WTC11 (cell line): ENCODE data around the gene MED12. TPM values are rescaled to one million over a fixed set of nuclear protein-coding genes. Genes with fewer than 3 reads are reported as not detected.

ENCODE experiments used
- ATAC-seq: fragments of 200-7000 bp; cut with Tn5 transposase; 2 replicates; pipeline ENCODE4 v1.10.0; 2021; ENCODE audit warnings: mild to moderate bottlenecking, moderate library complexity
- CTCF ChIA-PET: fragments of 300-600 bp; sonication (Branson Sonifier 250); formaldehyde crosslinking; loops from one replicate; lab custom pipeline; 2021; ENCODE audit warnings: antibody characterized with exemption; lab: Charles Lee
- POLR2A ChIA-PET: fragments of 350-600 bp; sonication (Branson Sonifier 250); formaldehyde crosslinking; loops from one replicate; lab custom pipeline; 2021; ENCODE audit warnings: antibody characterized with exemption; lab: Charles Lee
- DNase-seq: peaks from one replicate; pipeline ENCODE4 v3.0.0; 2021; ENCODE audit warnings: low spot score
- H3K27ac Mint-ChIP-seq: 2 replicates; pipeline ENCODE4 v1.8.0; 2021; ENCODE audit warnings: mixed read lengths
- H3K27me3 Mint-ChIP-seq: 2 replicates; pipeline ENCODE4 v1.8.0; 2021; ENCODE audit warnings: low read depth, mild to moderate bottlenecking, moderate library complexity, mixed read lengths
- H3K36me3 Mint-ChIP-seq: 2 replicates; pipeline ENCODE4 v1.8.0; 2021; ENCODE audit warnings: mixed read lengths
- H3K4me1 Mint-ChIP-seq: 2 replicates; pipeline ENCODE4 v1.8.0; 2022; ENCODE audit warnings: mixed read lengths
- H3K4me3 Mint-ChIP-seq: 2 replicates; pipeline ENCODE4 v1.8.0; 2021; ENCODE audit warnings: mild to moderate bottlenecking, moderate library complexity, mixed read lengths
- H3K9me3 Mint-ChIP-seq: 2 replicates; pipeline ENCODE4 v1.8.0; 2021; ENCODE audit warnings: mixed read lengths
- ARID4B ChIP-seq: sonication (generic); formaldehyde crosslinking; IDR thresholded peaks from 2 replicates; pipeline ENCODE4 v1.8.0; 2023; ENCODE audit warnings: missing genetic modification reagents, mild to moderate bottlenecking, borderline replicate concordance
- CBFB ChIP-seq: sonication (generic); formaldehyde crosslinking; IDR thresholded peaks from 2 replicates; pipeline ENCODE4 v1.8.1; 2022; ENCODE audit warnings: mild to moderate bottlenecking, low read depth, missing genetic modification reagents
- CTCF ChIP-seq: fragments of 200-600 bp; IDR thresholded peaks from 2 replicates; pipeline ENCODE4 v1.8.0; 2022; ENCODE audit warnings: antibody characterized with exemption
- EMX1 ChIP-seq: fragments of 250-450 bp; sonication (Bioruptor Pico); IDR thresholded peaks from 2 replicates; pipeline ENCODE4 v1.8.0; 2021; ENCODE audit warnings: mild to moderate bottlenecking
- GTF2I ChIP-seq: fragments of 250-450 bp; sonication (Bioruptor Pico); conservative IDR thresholded peaks from 2 replicates; pipeline ENCODE4 v1.4.0; 2021; ENCODE audit warnings: mild to moderate bottlenecking
- HMGA2 ChIP-seq: fragments of 250-450 bp; sonication (Bioruptor Pico); IDR thresholded peaks from 2 replicates; pipeline ENCODE4 v1.4.0; 2021; ENCODE audit warnings: mild to moderate bottlenecking, moderate library complexity
- KAT7 ChIP-seq: sonication (generic); formaldehyde crosslinking; IDR thresholded peaks from 2 replicates; pipeline ENCODE4 v1.8.1; 2023; ENCODE audit warnings: missing genetic modification reagents, mild to moderate bottlenecking, borderline replicate concordance
- NFYB ChIP-seq: sonication (generic); formaldehyde crosslinking; conservative IDR thresholded peaks from 2 replicates; pipeline ENCODE4 v1.8.0; 2022; ENCODE audit warnings: low read depth, missing genetic modification reagents
- OVOL2 ChIP-seq: fragments of 250-450 bp; sonication (Bioruptor Pico); IDR thresholded peaks from 2 replicates; pipeline ENCODE4 v1.9.0; 2021; ENCODE audit warnings: mild to moderate bottlenecking, borderline replicate concordance
- PRRX2 ChIP-seq: fragments of 250-450 bp; sonication (Bioruptor Pico); IDR thresholded peaks from 2 replicates; pipeline ENCODE4 v1.8.0; 2021; ENCODE audit warnings: mild to moderate bottlenecking
- SOX15 ChIP-seq: fragments of 250-450 bp; sonication (Bioruptor Pico); IDR thresholded peaks from 2 replicates; pipeline ENCODE4 v1.9.0; 2021; ENCODE audit warnings: mild to moderate bottlenecking
- TEAD1 ChIP-seq: sonication (generic); formaldehyde crosslinking; IDR thresholded peaks from 2 replicates; pipeline ENCODE4 v1.8.0; 2022; ENCODE audit warnings: mild to moderate bottlenecking, missing genetic modification reagents
- ZNF121 ChIP-seq: sonication (generic); formaldehyde crosslinking; IDR thresholded peaks from 2 replicates; pipeline ENCODE4 v1.8.0; 2023; ENCODE audit warnings: missing genetic modification reagents
- ZNF232 ChIP-seq: sonication (generic); formaldehyde crosslinking; IDR thresholded peaks from 2 replicates; pipeline ENCODE4 v1.8.0; 2022; ENCODE audit warnings: mild to moderate bottlenecking, missing genetic modification reagents
- total RNA-seq: library from RNA; stranded (reverse); gene quantifications from 3 replicates; pipeline ENCODE4 v1.2.3, GENCODE V29; 2021
- TF ChIP-seq, protein P1 (sequence below): fragments of 250-450 bp; sonication (Bioruptor Pico); IDR thresholded peaks from 2 replicates; pipeline ENCODE4 v1.9.0; 2021; ENCODE audit warnings: mild to moderate bottlenecking, borderline replicate concordance
- TF ChIP-seq, protein P2 (sequence below): sonication (generic); formaldehyde crosslinking; IDR thresholded peaks from 2 replicates; pipeline ENCODE4 v1.8.1; 2022; ENCODE audit warnings: mild to moderate bottlenecking, moderate library complexity, missing genetic modification reagents

MED12 gene
- total RNA-seq, 1 experiment from 2014 or later, result 35.6 TPM

DNA sequence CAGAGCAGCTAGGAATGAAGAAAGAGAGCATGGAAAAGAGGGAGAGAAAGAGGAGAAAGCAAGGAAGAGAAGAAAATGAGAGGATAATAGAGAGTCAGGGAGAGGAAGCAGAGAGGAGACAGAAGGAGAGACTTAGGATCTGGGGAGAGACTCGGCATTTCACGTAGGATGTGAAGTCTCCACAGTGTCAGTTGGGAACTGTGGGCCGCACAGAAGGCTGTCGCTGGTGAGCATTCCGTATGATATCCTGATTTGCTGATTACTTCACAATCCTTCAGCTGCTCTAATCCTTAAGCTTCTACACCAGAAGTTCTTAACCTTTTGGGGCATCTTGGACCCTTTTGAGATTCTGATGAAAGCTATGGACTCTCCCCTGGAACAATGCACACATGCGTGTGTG, 40.2 kb downstream of the MED12 start:
- POLR2A ChIA-PET, result no interaction called here

DNA sequence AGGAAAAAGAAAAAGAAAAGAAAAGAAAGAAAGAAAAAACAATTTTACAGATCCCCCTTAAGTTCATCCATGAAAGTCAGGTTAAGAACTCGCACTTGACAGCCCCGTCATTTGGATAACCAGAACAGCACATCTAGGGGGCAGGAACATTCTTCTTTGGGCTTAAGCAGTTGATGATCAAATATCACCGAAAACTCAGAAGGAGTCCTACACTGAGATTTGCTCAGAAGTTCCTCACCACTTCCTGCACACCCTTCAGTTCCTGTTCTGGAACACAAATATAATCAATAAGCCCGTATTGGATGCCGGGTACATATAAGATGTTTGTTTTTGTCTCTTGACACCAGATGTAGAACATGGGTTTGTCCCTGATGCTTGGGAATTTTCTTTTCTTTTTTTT, 40.9 kb downstream of the MED12 start:
- POLR2A ChIA-PET, result interaction anchor here (0.6 kb wide), 1 partner anchor 25 kb away, joined by 3 read pairs; no protein-coding TSS in a partner anchor
- H3K27ac Mint-ChIP-seq, result no peak overlapping the region
- DNase-seq, result no peak
- no peaks in the 10 kb centered on the region for H3K36me3 Mint-ChIP-seq
- CTCF ChIA-PET, result no interaction called here
- no peak for ATAC-seq
- no peaks in the 10 kb centered on the region for H3K27me3 Mint-ChIP-seq
- no peak for TF ChIP-seq ARID4B (CRISPR knock-in tag)
- no peak for TF ChIP-seq HMGA2 (CRISPR knock-in tag)
- TF ChIP-seq CTCF, result no peak
- TF ChIP-seq, protein P1, sequence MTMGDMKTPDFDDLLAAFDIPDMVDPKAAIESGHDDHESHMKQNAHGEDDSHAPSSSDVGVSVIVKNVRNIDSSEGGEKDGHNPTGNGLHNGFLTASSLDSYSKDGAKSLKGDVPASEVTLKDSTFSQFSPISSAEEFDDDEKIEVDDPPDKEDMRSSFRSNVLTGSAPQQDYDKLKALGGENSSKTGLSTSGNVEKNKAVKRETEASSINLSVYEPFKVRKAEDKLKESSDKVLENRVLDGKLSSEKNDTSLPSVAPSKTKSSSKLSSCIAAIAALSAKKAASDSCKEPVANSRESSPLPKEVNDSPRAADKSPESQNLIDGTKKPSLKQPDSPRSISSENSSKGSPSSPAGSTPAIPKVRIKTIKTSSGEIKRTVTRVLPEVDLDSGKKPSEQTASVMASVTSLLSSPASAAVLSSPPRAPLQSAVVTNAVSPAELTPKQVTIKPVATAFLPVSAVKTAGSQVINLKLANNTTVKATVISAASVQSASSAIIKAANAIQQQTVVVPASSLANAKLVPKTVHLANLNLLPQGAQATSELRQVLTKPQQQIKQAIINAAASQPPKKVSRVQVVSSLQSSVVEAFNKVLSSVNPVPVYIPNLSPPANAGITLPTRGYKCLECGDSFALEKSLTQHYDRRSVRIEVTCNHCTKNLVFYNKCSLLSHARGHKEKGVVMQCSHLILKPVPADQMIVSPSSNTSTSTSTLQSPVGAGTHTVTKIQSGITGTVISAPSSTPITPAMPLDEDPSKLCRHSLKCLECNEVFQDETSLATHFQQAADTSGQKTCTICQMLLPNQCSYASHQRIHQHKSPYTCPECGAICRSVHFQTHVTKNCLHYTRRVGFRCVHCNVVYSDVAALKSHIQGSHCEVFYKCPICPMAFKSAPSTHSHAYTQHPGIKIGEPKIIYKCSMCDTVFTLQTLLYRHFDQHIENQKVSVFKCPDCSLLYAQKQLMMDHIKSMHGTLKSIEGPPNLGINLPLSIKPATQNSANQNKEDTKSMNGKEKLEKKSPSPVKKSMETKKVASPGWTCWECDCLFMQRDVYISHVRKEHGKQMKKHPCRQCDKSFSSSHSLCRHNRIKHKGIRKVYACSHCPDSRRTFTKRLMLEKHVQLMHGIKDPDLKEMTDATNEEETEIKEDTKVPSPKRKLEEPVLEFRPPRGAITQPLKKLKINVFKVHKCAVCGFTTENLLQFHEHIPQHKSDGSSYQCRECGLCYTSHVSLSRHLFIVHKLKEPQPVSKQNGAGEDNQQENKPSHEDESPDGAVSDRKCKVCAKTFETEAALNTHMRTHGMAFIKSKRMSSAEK (CRISPR knock-in tag), result no peak
- TF ChIP-seq SOX15 (CRISPR knock-in tag), result no peak
- TF ChIP-seq EMX1 (CRISPR knock-in tag), result no peak
- TF ChIP-seq, protein P2, sequence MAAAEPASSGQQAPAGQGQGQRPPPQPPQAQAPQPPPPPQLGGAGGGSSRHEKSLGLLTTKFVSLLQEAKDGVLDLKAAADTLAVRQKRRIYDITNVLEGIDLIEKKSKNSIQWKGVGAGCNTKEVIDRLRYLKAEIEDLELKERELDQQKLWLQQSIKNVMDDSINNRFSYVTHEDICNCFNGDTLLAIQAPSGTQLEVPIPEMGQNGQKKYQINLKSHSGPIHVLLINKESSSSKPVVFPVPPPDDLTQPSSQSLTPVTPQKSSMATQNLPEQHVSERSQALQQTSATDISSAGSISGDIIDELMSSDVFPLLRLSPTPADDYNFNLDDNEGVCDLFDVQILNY, result no peak
- TF ChIP-seq PRRX2, result no peak
- no peak for TF ChIP-seq TEAD1 (CRISPR knock-in tag)
- no peak for TF ChIP-seq ZNF121 (CRISPR knock-in tag)
- no peak for TF ChIP-seq ZNF232 (CRISPR knock-in tag)
- no peak for TF ChIP-seq GTF2I (CRISPR knock-in tag)
- no peaks in the 10 kb centered on the region for H3K9me3 Mint-ChIP-seq
- H3K4me3 Mint-ChIP-seq, result no peak overlapping the region
- H3K4me1 Mint-ChIP-seq, result peaks cover 6% of the 10 kb centered on the region

More for the DNA sequence above, 40.2 kb downstream of the MED12 start:
- H3K4me3 Mint-ChIP-seq, result no peak overlapping the region
- H3K36me3 Mint-ChIP-seq, result no peaks in the 10 kb centered on the region
- no peak for DNase-seq
- CTCF ChIA-PET, result no interaction called here
- no peaks in the 10 kb centered on the region for H3K9me3 Mint-ChIP-seq
- H3K27me3 Mint-ChIP-seq, result no peaks in the 10 kb centered on the region
- H3K4me1 Mint-ChIP-seq, result peaks cover 6% of the 10 kb centered on the region
- no peak overlapping the region for H3K27ac Mint-ChIP-seq
- TF ChIP-seq KAT7 (CRISPR knock-in tag) (no peak), SOX15 (CRISPR knock-in tag) (no peak), OVOL2 (no peak), NFYB (CRISPR knock-in tag) (no peak), CBFB (CRISPR knock-in tag) (no peak)
- TF ChIP-seq, all 79 proteins: peak for 0
- ATAC-seq, result no peak
